ENCODE measurements around the gene YY1. TPM values are rescaled to one million over a fixed set of nuclear protein-coding genes. Genes with fewer than 3 reads are reported as not detected.

The YY1 gene
- total and polyA plus RNA-seq, 2 experiments from 2014 or later: 88.2 to 128 TPM

DNA sequence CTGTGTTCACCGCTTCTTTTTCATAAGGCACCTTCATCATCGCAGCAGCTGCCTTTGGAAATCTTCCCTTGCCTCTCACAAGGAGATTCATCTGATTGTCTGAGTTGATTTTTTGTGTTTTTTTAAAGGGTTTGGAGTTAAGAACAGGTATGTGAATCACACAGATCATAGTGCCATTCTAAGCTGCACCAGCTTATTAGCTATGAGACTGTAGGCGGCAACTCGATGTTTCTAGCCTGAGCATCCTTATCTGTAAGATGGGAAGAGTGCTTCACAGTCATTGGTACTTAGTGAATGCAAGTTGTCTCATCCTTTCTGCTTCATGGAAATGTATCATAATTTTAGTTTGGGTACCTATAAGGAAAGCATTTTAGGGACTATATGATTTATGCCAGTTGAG, 35.3 kb downstream of the YY1 start (continued):
- TF ChIP-seq, protein P1, sequence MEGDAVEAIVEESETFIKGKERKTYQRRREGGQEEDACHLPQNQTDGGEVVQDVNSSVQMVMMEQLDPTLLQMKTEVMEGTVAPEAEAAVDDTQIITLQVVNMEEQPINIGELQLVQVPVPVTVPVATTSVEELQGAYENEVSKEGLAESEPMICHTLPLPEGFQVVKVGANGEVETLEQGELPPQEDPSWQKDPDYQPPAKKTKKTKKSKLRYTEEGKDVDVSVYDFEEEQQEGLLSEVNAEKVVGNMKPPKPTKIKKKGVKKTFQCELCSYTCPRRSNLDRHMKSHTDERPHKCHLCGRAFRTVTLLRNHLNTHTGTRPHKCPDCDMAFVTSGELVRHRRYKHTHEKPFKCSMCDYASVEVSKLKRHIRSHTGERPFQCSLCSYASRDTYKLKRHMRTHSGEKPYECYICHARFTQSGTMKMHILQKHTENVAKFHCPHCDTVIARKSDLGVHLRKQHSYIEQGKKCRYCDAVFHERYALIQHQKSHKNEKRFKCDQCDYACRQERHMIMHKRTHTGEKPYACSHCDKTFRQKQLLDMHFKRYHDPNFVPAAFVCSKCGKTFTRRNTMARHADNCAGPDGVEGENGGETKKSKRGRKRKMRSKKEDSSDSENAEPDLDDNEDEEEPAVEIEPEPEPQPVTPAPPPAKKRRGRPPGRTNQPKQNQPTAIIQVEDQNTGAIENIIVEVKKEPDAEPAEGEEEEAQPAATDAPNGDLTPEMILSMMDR (conservative IDR thresholded peaks at IDR 0.05; ENCODE audit: low read depth in 2 of 2): no peak
- TF ChIP-seq JUNB (IDR thresholded peaks at IDR 0.05; ENCODE audit: unreplicated experiment) (no peak), EZH2phosphoT487 (IDR thresholded peaks at IDR 0.05; ENCODE audit: unreplicated experiment) (no peak), ZNF331 (CRISPR knock-in tag; IDR thresholded peaks at IDR 0.05; ENCODE audit: low read depth) (no peak), ZNF114 (CRISPR knock-in tag; IDR thresholded peaks at IDR 0.05) (no peak)

DNA sequence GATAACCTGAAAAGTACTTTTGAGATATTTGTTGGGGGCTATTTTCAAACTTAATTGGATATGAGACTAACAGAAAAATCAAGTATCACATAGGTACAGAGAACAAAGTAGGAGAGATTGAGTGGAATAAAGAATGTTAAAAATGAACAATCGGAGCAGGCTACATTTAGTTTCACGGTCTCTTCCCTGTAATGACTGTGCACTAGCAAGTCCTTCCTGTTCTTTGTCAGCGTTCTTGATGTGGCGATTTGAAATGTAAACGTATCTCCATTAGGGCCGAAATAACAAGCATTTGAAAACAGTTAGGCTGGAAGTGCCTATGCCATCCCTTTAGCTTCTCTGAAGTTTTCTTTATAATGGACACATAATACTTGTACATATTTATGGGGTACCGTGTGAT, 36.3 kb downstream of the YY1 start:
- no peak; the same call in 2 of the 3 replicates for ATAC-seq
- peak overlapping the region; percentile 52 for H3K4me3 Mint-ChIP-seq
- TF ChIP-seq STAT1 (IDR thresholded peaks at IDR 0.05; ENCODE audit: unreplicated experiment) (no peak), NANOG (IDR thresholded peaks at IDR 0.05; ENCODE audit: borderline replicate concordance) (peak; percentile 52; the same call in 1 of the 2 replicates)
- Histone ChIP-seq H3K27ac (ENCODE audit: low read depth) (peak overlapping the region; percentile 3; the same call in 1 of the 2 replicates), H2AFZ (no peak overlapping the region), H3K27me3 (ENCODE audit: insufficient read depth) (no peaks in the 10 kb centered on the region), H3F3A (replicated peaks; ENCODE audit: low read depth) (0 out of 2 replicates have a peak, but pooled peaks cover 7% of the 10 kb centered on the region), H3K4me2 (peak overlapping the region; percentile 31), H3K79me2 (replicated peaks; ENCODE audit: insufficient read depth) (peaks cover 98% of the 10 kb centered on the region), H4K20me1 (replicated peaks; ENCODE audit: insufficient read depth) (peaks cover 68% of the 10 kb centered on the region), H3K9me2 (ENCODE audit: insufficient read depth) (no peaks in the 10 kb centered on the region), H3K36me3 (ENCODE audit: insufficient read depth) (peaks cover 5% of the 10 kb centered on the region), H3K4me1 (ENCODE audit: insufficient read depth) (peaks cover 58% of the 10 kb centered on the region), H3K4me3 (peak overlapping the region; percentile 5)
- peak overlapping the region; percentile 88 for H3K27ac Mint-ChIP-seq
- peaks cover 2% of the 10 kb centered on the region for H3K27me3 Mint-ChIP-seq (ENCODE audit: insufficient read depth, low read depth, poor library complexity)
- no peaks in the 10 kb centered on the region for H3K9me3 Mint-ChIP-seq
- H3K36me3 Mint-ChIP-seq (ENCODE audit: low read depth): peaks cover 29% of the 10 kb centered on the region
- H3K4me1 Mint-ChIP-seq: peaks cover 55% of the 10 kb centered on the region
- peak; percentile 62 for DNase-seq (ENCODE audit: low spot score)

DNA sequence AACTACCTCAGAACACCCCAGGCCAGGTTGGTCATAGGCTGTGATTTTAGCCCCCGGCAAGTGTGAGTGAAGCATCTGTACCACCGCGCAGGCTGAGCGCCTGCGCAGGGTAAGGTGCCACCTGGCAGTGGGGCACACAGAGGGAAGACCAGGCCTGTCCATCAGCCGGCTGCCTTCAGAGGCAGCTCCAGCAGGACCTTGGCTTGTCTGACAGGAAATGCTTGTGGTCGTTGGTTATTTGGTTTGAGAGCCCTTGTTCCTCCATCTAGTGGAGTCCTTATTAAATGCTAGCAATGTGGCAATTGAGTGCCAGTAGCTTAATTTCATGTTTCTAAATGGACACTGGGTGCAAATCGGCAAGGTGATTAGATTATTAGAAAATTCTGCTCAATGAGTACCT, 39.8 kb downstream of the YY1 start:
- Histone ChIP-seq H3K79me2 (replicated peaks; ENCODE audit: insufficient read depth) (peaks cover 91% of the 10 kb centered on the region), H3K36me3 (ENCODE audit: insufficient read depth) (peaks cover 5% of the 10 kb centered on the region), H3K4me3 (no peak overlapping the region), H2AFZ (no peak overlapping the region), H3K27me3 (ENCODE audit: insufficient read depth) (no peaks in the 10 kb centered on the region), H4K20me1 (replicated peaks; ENCODE audit: insufficient read depth) (peaks cover 58% of the 10 kb centered on the region), H3K9me2 (ENCODE audit: insufficient read depth) (no peaks in the 10 kb centered on the region), H3F3A (replicated peaks; ENCODE audit: low read depth) (peaks cover 27% of the 10 kb centered on the region; the same call in 1 of the 2 replicates), H3K4me1 (ENCODE audit: insufficient read depth) (peaks cover 48% of the 10 kb centered on the region), H3K27ac (ENCODE audit: low read depth) (peak overlapping the region; percentile 69; the same call in 1 of the 2 replicates), H3K4me2 (no peak overlapping the region)
- Mint-ChIP-seq H3K4me1 (peaks cover 56% of the 10 kb centered on the region), H3K27me3 (ENCODE audit: insufficient read depth, low read depth, poor library complexity) (no peaks in the 10 kb centered on the region), H3K9me3 (no peaks in the 10 kb centered on the region), H3K27ac (no peak overlapping the region), H3K4me3 (no peak overlapping the region), H3K36me3 (ENCODE audit: low read depth) (peaks cover 27% of the 10 kb centered on the region)
- DNase-seq (ENCODE audit: low spot score) (no peak), ATAC-seq (no peak)
- TF ChIP-seq ZNF331 (CRISPR knock-in tag; IDR thresholded peaks at IDR 0.05; ENCODE audit: low read depth): no peak
- no peak for TF ChIP-seq JUNB (IDR thresholded peaks at IDR 0.05; ENCODE audit: unreplicated experiment)
- TF ChIP-seq, protein P2, sequence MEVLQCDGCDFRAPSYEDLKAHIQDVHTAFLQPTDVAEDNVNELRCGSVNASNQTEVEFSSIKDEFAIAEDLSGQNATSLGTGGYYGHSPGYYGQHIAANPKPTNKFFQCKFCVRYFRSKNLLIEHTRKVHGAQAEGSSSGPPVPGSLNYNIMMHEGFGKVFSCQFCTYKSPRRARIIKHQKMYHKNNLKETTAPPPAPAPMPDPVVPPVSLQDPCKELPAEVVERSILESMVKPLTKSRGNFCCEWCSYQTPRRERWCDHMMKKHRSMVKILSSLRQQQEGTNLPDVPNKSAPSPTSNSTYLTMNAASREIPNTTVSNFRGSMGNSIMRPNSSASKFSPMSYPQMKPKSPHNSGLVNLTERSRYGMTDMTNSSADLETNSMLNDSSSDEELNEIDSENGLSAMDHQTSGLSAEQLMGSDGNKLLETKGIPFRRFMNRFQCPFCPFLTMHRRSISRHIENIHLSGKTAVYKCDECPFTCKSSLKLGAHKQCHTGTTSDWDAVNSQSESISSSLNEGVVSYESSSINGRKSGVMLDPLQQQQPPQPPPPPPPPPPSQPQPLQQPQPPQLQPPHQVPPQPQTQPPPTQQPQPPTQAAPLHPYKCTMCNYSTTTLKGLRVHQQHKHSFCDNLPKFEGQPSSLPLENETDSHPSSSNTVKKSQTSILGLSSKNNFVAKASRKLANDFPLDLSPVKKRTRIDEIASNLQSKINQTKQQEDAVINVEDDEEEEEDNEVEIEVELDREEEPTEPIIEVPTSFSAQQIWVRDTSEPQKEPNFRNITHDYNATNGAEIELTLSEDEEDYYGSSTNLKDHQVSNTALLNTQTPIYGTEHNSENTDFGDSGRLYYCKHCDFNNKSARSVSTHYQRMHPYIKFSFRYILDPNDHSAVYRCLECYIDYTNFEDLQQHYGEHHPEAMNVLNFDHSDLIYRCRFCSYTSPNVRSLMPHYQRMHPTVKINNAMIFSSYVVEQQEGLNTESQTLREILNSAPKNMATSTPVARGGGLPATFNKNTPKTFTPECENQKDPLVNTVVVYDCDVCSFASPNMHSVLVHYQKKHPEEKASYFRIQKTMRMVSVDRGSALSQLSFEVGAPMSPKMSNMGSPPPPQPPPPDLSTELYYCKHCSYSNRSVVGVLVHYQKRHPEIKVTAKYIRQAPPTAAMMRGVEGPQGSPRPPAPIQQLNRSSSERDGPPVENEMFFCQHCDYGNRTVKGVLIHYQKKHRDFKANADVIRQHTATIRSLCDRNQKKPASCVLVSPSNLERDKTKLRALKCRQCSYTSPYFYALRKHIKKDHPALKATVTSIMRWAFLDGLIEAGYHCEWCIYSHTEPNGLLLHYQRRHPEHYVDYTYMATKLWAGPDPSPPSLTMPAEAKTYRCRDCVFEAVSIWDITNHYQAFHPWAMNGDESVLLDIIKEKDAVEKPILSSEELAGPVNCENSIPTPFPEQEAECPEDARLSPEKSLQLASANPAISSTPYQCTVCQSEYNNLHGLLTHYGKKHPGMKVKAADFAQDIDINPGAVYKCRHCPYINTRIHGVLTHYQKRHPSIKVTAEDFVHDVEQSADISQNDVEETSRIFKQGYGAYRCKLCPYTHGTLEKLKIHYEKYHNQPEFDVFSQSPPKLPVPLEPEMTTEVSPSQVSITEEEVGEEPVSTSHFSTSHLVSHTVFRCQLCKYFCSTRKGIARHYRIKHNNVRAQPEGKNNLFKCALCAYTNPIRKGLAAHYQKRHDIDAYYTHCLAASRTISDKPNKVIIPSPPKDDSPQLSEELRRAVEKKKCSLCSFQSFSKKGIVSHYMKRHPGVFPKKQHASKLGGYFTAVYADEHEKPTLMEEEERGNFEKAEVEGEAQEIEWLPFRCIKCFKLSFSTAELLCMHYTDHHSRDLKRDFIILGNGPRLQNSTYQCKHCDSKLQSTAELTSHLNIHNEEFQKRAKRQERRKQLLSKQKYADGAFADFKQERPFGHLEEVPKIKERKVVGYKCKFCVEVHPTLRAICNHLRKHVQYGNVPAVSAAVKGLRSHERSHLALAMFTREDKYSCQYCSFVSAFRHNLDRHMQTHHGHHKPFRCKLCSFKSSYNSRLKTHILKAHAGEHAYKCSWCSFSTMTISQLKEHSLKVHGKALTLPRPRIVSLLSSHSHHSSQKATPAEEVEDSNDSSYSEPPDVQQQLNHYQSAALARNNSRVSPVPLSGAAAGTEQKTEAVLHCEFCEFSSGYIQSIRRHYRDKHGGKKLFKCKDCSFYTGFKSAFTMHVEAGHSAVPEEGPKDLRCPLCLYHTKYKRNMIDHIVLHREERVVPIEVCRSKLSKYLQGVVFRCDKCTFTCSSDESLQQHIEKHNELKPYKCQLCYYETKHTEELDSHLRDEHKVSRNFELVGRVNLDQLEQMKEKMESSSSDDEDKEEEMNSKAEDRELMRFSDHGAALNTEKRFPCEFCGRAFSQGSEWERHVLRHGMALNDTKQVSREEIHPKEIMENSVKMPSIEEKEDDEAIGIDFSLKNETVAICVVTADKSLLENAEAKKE (CRISPR knock-in tag; IDR thresholded peaks at IDR 0.05): no peak
- no peak for TF ChIP-seq STAT1 (IDR thresholded peaks at IDR 0.05; ENCODE audit: unreplicated experiment)
- TF ChIP-seq EZH2phosphoT487 (IDR thresholded peaks at IDR 0.05; ENCODE audit: unreplicated experiment): no peak
- no peak for TF ChIP-seq CREB1 (CRISPR knock-in tag; IDR thresholded peaks at IDR 0.05; ENCODE audit: low read depth)
- TF ChIP-seq NANOG (IDR thresholded peaks at IDR 0.05; ENCODE audit: borderline replicate concordance): no peak
- TF ChIP-seq, protein P3, sequence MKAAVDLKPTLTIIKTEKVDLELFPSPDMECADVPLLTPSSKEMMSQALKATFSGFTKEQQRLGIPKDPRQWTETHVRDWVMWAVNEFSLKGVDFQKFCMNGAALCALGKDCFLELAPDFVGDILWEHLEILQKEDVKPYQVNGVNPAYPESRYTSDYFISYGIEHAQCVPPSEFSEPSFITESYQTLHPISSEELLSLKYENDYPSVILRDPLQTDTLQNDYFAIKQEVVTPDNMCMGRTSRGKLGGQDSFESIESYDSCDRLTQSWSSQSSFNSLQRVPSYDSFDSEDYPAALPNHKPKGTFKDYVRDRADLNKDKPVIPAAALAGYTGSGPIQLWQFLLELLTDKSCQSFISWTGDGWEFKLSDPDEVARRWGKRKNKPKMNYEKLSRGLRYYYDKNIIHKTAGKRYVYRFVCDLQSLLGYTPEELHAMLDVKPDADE (IDR thresholded peaks at IDR 0.05): no peak
- no peak for TF ChIP-seq EZH2 (IDR thresholded peaks at IDR 0.05; ENCODE audit: low read depth, unreplicated experiment)
